CD4-positive, alpha-beta T cell (primary cell): ENCODE data around the gene GTF2F1. TPM values are rescaled to one million over a fixed set of nuclear protein-coding genes. Genes with fewer than 3 reads are reported as not detected.

Experiments
- ATAC-seq: fragments of 200-7000 bp; cut with Tn5 transposase; one replicate; pipeline ENCODE4 v1.10.0; 2022; ENCODE audit warnings: mild to moderate bottlenecking; ENCODE audit not compliant: poor library complexity
- CTCF ChIA-PET: fragments of 350-600 bp; sonication (Branson Sonifier 250); formaldehyde crosslinking; loops from one replicate; lab custom pipeline; 2021; ENCODE audit warnings: antibody characterized with exemption, inconsistent platforms; lab: Charles Lee
- POLR2A ChIA-PET: fragments of 350-600 bp; sonication (Branson Sonifier 250); formaldehyde crosslinking; loops from one replicate; lab custom pipeline; 2021; ENCODE audit warnings: antibody characterized with exemption, inconsistent platforms; lab: Charles Lee
- DNase-seq, 14 experiments: peaks; one replicate each; pipeline ENCODE4 v3.0.0-alpha.2; 2013 to 2020; ENCODE audit warnings: mixed read lengths in 2 of 14
- H3K27ac ChIP-seq, 2 donors: one replicate each; pipeline versions ENCODE4 v1.5.1 to v1.7.0; 2013; ENCODE audit warnings: low read length in 2 of 2, low read depth in 1 of 2, mild to moderate bottlenecking in 1 of 2
- H3K27me3 ChIP-seq, 2 experiments: 1 replicate in 1 of 2; 2 replicates in 1 of 2; pipeline versions ENCODE4 v1.6.1 to v1.7.0; 2013; ENCODE audit warnings: low read length in 2 of 2, control low read depth in 1 of 2, mild to moderate bottlenecking in 1 of 2, moderate library complexity in 1 of 2; ENCODE audit not compliant: insufficient read depth in 2 of 2, control insufficient read depth in 1 of 2
- H3K36me3 ChIP-seq: one replicate; pipeline ENCODE4 v1.6.1; 2013; ENCODE audit warnings: low read length, control low read depth; ENCODE audit not compliant: insufficient read depth
- H3K4me1 ChIP-seq: one replicate; pipeline ENCODE4 v1.6.1; 2013; ENCODE audit warnings: low read length, control low read depth; ENCODE audit not compliant: insufficient read depth
- H3K4me3 ChIP-seq: one replicate; pipeline ENCODE4 v1.5.1; 2013; ENCODE audit warnings: mild to moderate bottlenecking, low read length, moderate library complexity
- H3K9me3 ChIP-seq, 2 experiments: 1 replicate in 1 of 2; 2 replicates in 1 of 2; pipeline versions ENCODE4 v1.6.1 to v1.7.0; 2013; ENCODE audit warnings: low read length in 2 of 2, mild to moderate bottlenecking in 2 of 2, control low read depth in 1 of 2, moderate library complexity in 1 of 2; ENCODE audit not compliant: control insufficient read depth in 1 of 2, insufficient read depth in 1 of 2
- H3K27ac Mint-ChIP-seq: one replicate; pipeline ENCODE4 v1.8.0; 2020; ENCODE audit warnings: mixed read lengths
- H3K27me3 Mint-ChIP-seq: one replicate; pipeline ENCODE4 v1.8.0; 2021; ENCODE audit warnings: mixed read lengths
- H3K36me3 Mint-ChIP-seq: one replicate; pipeline ENCODE4 v1.8.0; 2021; ENCODE audit warnings: low read depth, mixed read lengths
- H3K4me1 Mint-ChIP-seq: one replicate; pipeline ENCODE4 v1.8.0; 2021; ENCODE audit warnings: low read depth, mixed read lengths
- H3K4me3 Mint-ChIP-seq: one replicate; pipeline ENCODE4 v1.8.0; 2020; ENCODE audit warnings: mild to moderate bottlenecking, mixed read lengths
- H3K9me3 Mint-ChIP-seq: one replicate; pipeline ENCODE4 v1.8.0; 2020; ENCODE audit warnings: mixed read lengths
- intact Hi-C, 2 experiments: fragments of 100-400 bp; cut with DNase I in 1 of 2; cut with micrococcal nuclease in 1 of 2; formaldehyde crosslinking; loops; one replicate each; pipeline versions ENCODE4 v1.15.1 to v1.9.0; 2023 to 2025; cut with DNase I, micrococcal nuclease
- total RNA-seq, 174 experiments: library from RNA in 2 of 174; stranded (reverse) in 2 of 174; gene quantifications; one replicate each; pipeline ENCODE4 v1.2.3 and lab custom pipeline; 2021 to 2026
- TF ChIP-seq, protein P1 (sequence below): fragments of 200-600 bp; IDR thresholded peaks from one replicate; pipeline ENCODE4 v1.8.0; 2022; ENCODE audit warnings: antibody characterized with exemption, mild to moderate bottlenecking

The GTF2F1 gene
- total RNA-seq, 2 experiments from 2014 or later: 56.1 to 61.1 TPM

DNA sequence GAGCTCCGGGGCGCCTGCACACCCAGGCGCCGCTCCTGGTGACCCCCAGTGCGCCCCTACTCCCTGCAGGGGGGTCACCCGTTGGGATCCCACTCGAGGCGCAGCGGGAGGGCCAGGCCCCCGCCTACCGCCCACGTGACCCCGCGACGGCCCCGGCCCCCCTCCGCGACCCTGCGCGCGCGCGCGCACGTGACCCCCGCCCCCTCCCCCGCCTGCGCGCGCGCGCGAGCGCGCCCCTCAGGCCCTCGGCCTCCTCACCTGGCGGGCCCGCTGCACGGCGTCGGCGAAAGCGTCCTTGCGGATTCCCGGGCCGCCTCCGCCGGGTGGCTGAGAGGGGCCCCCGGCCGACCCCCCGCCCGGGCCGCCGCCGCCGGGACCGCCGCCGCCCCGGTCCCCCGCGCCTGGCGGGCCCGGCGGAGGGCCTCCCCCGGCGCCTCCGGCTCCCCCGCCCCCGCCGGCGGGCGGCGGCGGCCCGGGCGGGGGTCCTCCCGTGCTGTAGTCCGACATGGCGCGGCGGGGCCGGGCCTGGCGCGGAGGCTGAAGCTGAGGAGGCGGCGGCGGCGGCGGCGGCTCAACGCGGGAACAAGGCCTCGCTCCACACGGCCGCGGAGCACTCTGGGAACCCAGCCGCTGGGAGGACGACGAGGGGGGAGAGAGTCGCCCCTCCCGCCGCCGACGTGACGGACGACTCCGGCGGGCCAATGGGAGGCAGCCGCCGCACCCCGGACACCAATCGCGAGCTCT, 31.4 kb upstream of the GTF2F1 start, which contains the start of gene KHSRP:
Gene KHSRP (minus strand): TSS at position 617 of the 744 bp plus-strand sequence. CDS start 110 bp downstream, at position 507.
- Mint-ChIP-seq H3K9me3 (no peaks in the 10 kb centered on the region), H3K4me3 (peak within 1 kb of the TSS; percentile 91), H3K36me3 (peaks cover 41% of the 10 kb centered on the region), H3K27ac (peak within 1 kb of the TSS; percentile 89), H3K27me3 (no peaks in the 10 kb centered on the region), H3K4me1 (peaks cover 32% of the 10 kb centered on the region)
- TF ChIP-seq, protein P1, sequence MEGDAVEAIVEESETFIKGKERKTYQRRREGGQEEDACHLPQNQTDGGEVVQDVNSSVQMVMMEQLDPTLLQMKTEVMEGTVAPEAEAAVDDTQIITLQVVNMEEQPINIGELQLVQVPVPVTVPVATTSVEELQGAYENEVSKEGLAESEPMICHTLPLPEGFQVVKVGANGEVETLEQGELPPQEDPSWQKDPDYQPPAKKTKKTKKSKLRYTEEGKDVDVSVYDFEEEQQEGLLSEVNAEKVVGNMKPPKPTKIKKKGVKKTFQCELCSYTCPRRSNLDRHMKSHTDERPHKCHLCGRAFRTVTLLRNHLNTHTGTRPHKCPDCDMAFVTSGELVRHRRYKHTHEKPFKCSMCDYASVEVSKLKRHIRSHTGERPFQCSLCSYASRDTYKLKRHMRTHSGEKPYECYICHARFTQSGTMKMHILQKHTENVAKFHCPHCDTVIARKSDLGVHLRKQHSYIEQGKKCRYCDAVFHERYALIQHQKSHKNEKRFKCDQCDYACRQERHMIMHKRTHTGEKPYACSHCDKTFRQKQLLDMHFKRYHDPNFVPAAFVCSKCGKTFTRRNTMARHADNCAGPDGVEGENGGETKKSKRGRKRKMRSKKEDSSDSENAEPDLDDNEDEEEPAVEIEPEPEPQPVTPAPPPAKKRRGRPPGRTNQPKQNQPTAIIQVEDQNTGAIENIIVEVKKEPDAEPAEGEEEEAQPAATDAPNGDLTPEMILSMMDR: no peak
- no peak for ATAC-seq
- intact Hi-C loops: loop anchor here (1.0 to 2.0 kb wide), 3 partner anchors 31 to 80 kb away; partner anchors contain the start of genes ALKBH7 (in 1 of the 2) and GTF2F1 (in 1 of the 2)
- Histone ChIP-seq H3K4me3 (peak within 1 kb of the TSS; percentile 80), H3K9me3 (peaks cover 0 to 6% of the 10 kb centered on the region in 2 experiments), H3K27ac (peak within 1 kb of the TSS; percentile 75 to 87), H3K4me1 (peaks cover 44% of the 10 kb centered on the region), H3K27me3 (no peaks in the 10 kb centered on the region), H3K36me3 (peaks cover 31% of the 10 kb centered on the region)
- DNase-seq: peak in 9 of 14 experiments; percentile 9 to 71 (median 24)
- CTCF ChIA-PET: no interaction called here
- POLR2A ChIA-PET: interaction anchor here (0.6 to 3.6 kb wide), 20 partner anchors 12 to 1519 kb away, joined by 3 to 53 read pairs (median 4); partner anchors contain the start of genes ALKBH7, CLPP, DENND1C and GPR108

DNA sequence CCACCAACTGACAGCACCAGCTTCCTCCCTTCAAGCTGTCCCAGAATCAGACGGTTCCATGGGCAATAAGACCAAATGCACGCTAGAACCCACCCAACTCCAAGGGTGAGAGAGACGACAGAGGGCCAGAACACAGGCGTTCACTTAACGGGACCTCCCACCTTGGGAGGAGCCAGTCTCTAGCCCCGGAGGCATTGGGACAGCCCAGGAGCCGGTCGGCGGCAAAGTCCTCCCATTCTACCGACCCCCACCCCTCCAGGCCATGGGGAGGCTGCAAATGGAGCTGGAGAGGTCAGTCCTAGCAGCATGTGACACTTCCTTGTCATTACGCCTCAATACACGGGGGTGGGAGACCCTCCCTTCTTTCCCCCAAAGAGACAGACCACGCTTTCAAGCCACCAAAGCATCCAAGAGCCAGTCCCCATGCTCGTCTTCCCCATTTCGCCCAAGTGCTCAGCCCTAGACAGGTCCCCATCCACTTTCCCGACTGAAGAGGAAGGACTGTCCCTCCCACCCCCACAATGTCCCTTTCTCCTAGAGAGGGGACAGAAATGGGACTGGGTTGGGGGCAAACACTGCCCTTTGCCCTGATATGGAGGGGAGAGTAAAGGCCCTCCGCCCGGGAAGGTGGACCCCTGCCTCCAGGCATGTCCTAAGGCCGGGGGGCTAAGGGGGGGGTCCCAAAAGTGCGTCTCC, 30.7 kb upstream of the GTF2F1 start:
- Mint-ChIP-seq H3K36me3 (peaks cover 49% of the 10 kb centered on the region), H3K4me3 (peak overlapping the region; percentile 91), H3K9me3 (no peaks in the 10 kb centered on the region), H3K27me3 (no peaks in the 10 kb centered on the region), H3K27ac (peak overlapping the region; percentile 89), H3K4me1 (peaks cover 32% of the 10 kb centered on the region)
- DNase-seq: peak in 4 of 14 experiments; percentile 15 to 59 (median 28)
- TF ChIP-seq, protein P1: no peak
- H3K4me3 ChIP-seq: peak overlapping the region; percentile 80
- peaks cover 38% of the 10 kb centered on the region for H3K36me3 ChIP-seq
- POLR2A ChIA-PET: interaction anchor here (0.6 to 3.6 kb wide), 4 partner anchors 31 to 57 kb away, joined by 5 to 45 read pairs (median 24); partner anchors contain the start of genes ALKBH7, DENND1C and GTF2F1
- H3K4me1 ChIP-seq: peaks cover 43% of the 10 kb centered on the region
- no peak for ATAC-seq
- intact Hi-C loops: loop anchor here (1.0 to 2.0 kb wide), 4 partner anchors 30 to 143 kb away; partner anchors contain the start of genes ALKBH7 (in 1 of the 2) and GTF2F1 (in 1 of the 2)
- CTCF ChIA-PET: interaction anchor here (0.5 kb wide), 1 partner anchor 23 kb away, joined by 3 read pairs; no protein-coding TSS in a partner anchor
- H3K27ac ChIP-seq: peak overlapping the region; percentile 7 to 50
- peaks cover 0 to 6% of the 10 kb centered on the region in 2 experiments for H3K9me3 ChIP-seq
- no peaks in the 10 kb centered on the region for H3K27me3 ChIP-seq
